ENCODE results near the gene PLOD1.

DNA sequence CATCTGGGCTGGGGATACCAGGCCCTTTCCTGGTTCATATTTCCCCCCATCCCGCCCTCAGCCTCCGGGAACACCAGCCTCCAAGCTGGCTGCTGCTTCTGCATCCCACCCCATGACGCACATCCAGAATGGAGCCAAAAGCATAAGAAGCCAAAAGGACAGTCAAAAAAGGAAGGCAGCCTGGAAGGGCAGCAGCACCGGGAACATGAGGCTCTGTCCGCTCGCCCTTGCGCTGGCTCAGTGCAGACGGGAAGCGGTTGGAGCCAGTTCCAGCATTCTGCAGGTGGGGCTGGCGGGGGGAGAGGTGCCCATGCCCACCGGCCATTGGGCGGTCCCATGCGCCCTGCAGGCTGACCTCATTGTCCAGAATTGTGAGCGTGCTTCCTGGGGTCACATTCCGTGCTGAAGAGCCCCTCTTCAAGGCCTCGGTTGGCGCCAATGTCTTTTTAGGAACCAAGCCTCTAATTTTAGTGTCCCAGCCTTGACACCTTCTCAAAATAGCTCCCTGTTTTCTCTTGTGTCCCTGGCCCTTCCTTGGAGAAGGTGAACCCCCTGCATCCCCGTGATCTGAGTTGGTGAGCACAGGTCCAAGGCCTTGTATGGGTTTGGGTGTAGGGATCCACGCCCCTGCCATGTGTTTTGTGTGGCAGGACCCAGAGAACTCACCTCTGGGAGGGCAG is 47.4 kb upstream of the PLOD1 start:
- TF ChIP-seq EP300 (conservative IDR thresholded peaks at IDR 0.05; ENCODE audit: poor library complexity, severe bottlenecking) (no peak), MXI1 (conservative IDR thresholded peaks at IDR 0.05; ENCODE audit: poor library complexity, severe bottlenecking) (no peak), EZH2 (IDR thresholded peaks at IDR 0.05; ENCODE audit: borderline replicate concordance, insufficient read depth, low read length, poor library complexity, severe bottlenecking) (no peak), SMC3 (conservative IDR thresholded peaks at IDR 0.05; ENCODE audit: poor library complexity) (no peak), POLR2AphosphoS5 (IDR thresholded peaks at IDR 0.05) (no peak), REST (IDR thresholded peaks at IDR 0.05; ENCODE audit: borderline replicate concordance) (no peak), TAF1 (IDR thresholded peaks at IDR 0.05; ENCODE audit: low read depth) (no peak)
- TF ChIP-seq, protein P1, sequence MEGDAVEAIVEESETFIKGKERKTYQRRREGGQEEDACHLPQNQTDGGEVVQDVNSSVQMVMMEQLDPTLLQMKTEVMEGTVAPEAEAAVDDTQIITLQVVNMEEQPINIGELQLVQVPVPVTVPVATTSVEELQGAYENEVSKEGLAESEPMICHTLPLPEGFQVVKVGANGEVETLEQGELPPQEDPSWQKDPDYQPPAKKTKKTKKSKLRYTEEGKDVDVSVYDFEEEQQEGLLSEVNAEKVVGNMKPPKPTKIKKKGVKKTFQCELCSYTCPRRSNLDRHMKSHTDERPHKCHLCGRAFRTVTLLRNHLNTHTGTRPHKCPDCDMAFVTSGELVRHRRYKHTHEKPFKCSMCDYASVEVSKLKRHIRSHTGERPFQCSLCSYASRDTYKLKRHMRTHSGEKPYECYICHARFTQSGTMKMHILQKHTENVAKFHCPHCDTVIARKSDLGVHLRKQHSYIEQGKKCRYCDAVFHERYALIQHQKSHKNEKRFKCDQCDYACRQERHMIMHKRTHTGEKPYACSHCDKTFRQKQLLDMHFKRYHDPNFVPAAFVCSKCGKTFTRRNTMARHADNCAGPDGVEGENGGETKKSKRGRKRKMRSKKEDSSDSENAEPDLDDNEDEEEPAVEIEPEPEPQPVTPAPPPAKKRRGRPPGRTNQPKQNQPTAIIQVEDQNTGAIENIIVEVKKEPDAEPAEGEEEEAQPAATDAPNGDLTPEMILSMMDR (IDR thresholded peaks at IDR 0.05; ENCODE audit: poor library complexity, severe bottlenecking) = no peak
